GM23338 (cell line): Measurements from ENCODE around the gene SSMEM1. TPM values are rescaled to one million over a fixed set of nuclear protein-coding genes. Genes with fewer than 3 reads are reported as not detected.
A peak's percentile ranks its signal among the peaks of the same experiment; 100 is the strongest.

Experiments used
- ATAC-seq: fragments of 200-7000 bp; cut with Tn5 transposase; 3 replicates; pipeline ENCODE4 v1.9.1; 2020
- DNase-seq: peaks from one replicate; pipeline ENCODE4 v3.0.0-alpha.2; 2015; ENCODE audit warnings: low spot score
- H2AFZ ChIP-seq: fragments of 200-600 bp; sonication (generic); 2 replicates; pipeline ENCODE4 v1.8.0; 2016; ENCODE audit warnings: antibody characterized with exemption, mild to moderate bottlenecking, moderate library complexity
- H3F3A ChIP-seq: fragments of 200-600 bp; sonication (generic); replicated peaks from 2 replicates; pipeline ENCODE4 v1.8.0; 2017; ENCODE audit warnings: antibody characterized with exemption, mixed run types, low read depth
- H3K27ac ChIP-seq: fragments of 200-600 bp; sonication (generic); 2 replicates; pipeline ENCODE4 v1.6.1; 2016; ENCODE audit warnings: low read depth
- H3K27me3 ChIP-seq: fragments of 200-600 bp; sonication (generic); 2 replicates; pipeline ENCODE4 v1.8.0; 2016; ENCODE audit warnings: mild to moderate bottlenecking, mixed run types, moderate library complexity; ENCODE audit not compliant: insufficient read depth
- H3K36me3 ChIP-seq: fragments of 200-600 bp; sonication (generic); 2 replicates; pipeline ENCODE4 v1.8.0; 2016; ENCODE audit warnings: mild to moderate bottlenecking; ENCODE audit not compliant: insufficient read depth
- H3K4me1 ChIP-seq: fragments of 200-600 bp; sonication (generic); 2 replicates; pipeline ENCODE4 v1.8.0; 2016; ENCODE audit warnings: mild to moderate bottlenecking, moderate library complexity; ENCODE audit not compliant: insufficient read depth
- H3K4me2 ChIP-seq: fragments of 200-600 bp; sonication (generic); 2 replicates; pipeline ENCODE4 v1.7.1; 2017; ENCODE audit warnings: mixed run types
- H3K4me3 ChIP-seq: fragments of 200-600 bp; sonication (generic); 2 replicates; pipeline ENCODE4 v1.6.1; 2016; ENCODE audit warnings: mixed run types
- H3K79me2 ChIP-seq: fragments of 200-600 bp; sonication (generic); replicated peaks from 2 replicates; pipeline ENCODE4 v1.8.0; 2017; ENCODE audit warnings: mild to moderate bottlenecking; ENCODE audit not compliant: insufficient read depth
- H3K9me2 ChIP-seq: fragments of 200-600 bp; sonication (generic); 2 replicates; pipeline ENCODE4 v1.8.0; 2017; ENCODE audit not compliant: insufficient read depth
- H4K20me1 ChIP-seq: fragments of 200-600 bp; sonication (generic); replicated peaks from 2 replicates; pipeline ENCODE4 v1.8.0; 2017; ENCODE audit warnings: mild to moderate bottlenecking; ENCODE audit not compliant: insufficient read depth
- H3K27ac Mint-ChIP-seq: 2 replicates; pipeline ENCODE4 v1.8.0; 2020; ENCODE audit warnings: inconsistent platforms, mild to moderate bottlenecking, moderate library complexity, mixed read lengths
- H3K27me3 Mint-ChIP-seq: 3 replicates; pipeline ENCODE4 v1.8.0; 2022; ENCODE audit warnings: low read depth, mild to moderate bottlenecking, moderate library complexity, mixed read lengths, inconsistent platforms; ENCODE audit not compliant: insufficient read depth, poor library complexity
- H3K36me3 Mint-ChIP-seq: 3 replicates; pipeline ENCODE4 v1.8.0; 2021; ENCODE audit warnings: low read depth, mild to moderate bottlenecking, inconsistent platforms, moderate library complexity, mixed read lengths
- H3K4me1 Mint-ChIP-seq: 3 replicates; pipeline ENCODE4 v1.8.0; 2020; ENCODE audit warnings: mild to moderate bottlenecking, inconsistent platforms, mixed read lengths
- H3K4me3 Mint-ChIP-seq: 3 replicates; pipeline ENCODE4 v1.8.0; 2021; ENCODE audit warnings: moderate library complexity, mild to moderate bottlenecking, inconsistent platforms, mixed read lengths
- H3K9me3 Mint-ChIP-seq: 3 replicates; pipeline ENCODE4 v1.8.0; 2020; ENCODE audit warnings: moderate library complexity, mild to moderate bottlenecking, inconsistent platforms, mixed read lengths
- CTCF ChIP-seq, 2 experiments: fragments of 200-600 bp in 1 of 2; sonication (generic) in 1 of 2; conservative IDR thresholded peaks; 2 replicates each; pipeline versions ENCODE4 v1.5.1 to v1.6.1; 2016 to 2017; ENCODE audit warnings: antibody characterized with exemption in 2 of 2, low read depth in 2 of 2, mild to moderate bottlenecking in 2 of 2, moderate library complexity in 1 of 2
- ETS1 ChIP-seq: IDR thresholded peaks from 2 replicates; pipeline ENCODE4 v1.6.1; 2016; ENCODE audit warnings: antibody characterized with exemption
- POLR2AphosphoS5 ChIP-seq: IDR thresholded peaks from 2 replicates; pipeline ENCODE4 v1.6.1; 2016; ENCODE audit warnings: antibody characterized with exemption, low read depth
- REST ChIP-seq: IDR thresholded peaks from one replicate; pipeline ENCODE4 v1.6.1; 2018; ENCODE audit warnings: antibody characterized with exemption; ENCODE audit not compliant: unreplicated experiment
- ZNF114 ChIP-seq: fragments of 250-450 bp; sonication (Bioruptor Pico); IDR thresholded peaks from 2 replicates; pipeline ENCODE4 v1.5.0; 2020; ENCODE audit warnings: mild to moderate bottlenecking, moderate library complexity
- ZNF331 ChIP-seq: fragments of 250-450 bp; sonication (Bioruptor Pico); IDR thresholded peaks from 2 replicates; pipeline ENCODE4 v1.5.0; 2020; ENCODE audit warnings: low read depth, mild to moderate bottlenecking, moderate library complexity
- polyA plus RNA-seq: library from polyadenylated mRNA; unstranded; fragments of >200 nt; fragmentation: Nextera tagmentation; extraction: Ambion mirVana; gene quantifications from 2 replicates; pipeline ENCODE4 v1.2.1, GENCODE V29; 2016
- total RNA-seq: library from RNA; depleted of rRNA; stranded (reverse); fragments of >200 nt; shearing (Covaris generic); gene quantifications from 2 replicates; pipeline ENCODE4 v1.2.3, GENCODE V29; 2014
- TF ChIP-seq, protein P1 (sequence below): fragments of 250-450 bp; sonication (Bioruptor Pico); IDR thresholded peaks from 2 replicates; pipeline ENCODE4 v1.5.0; 2020; ENCODE audit warnings: mild to moderate bottlenecking, moderate library complexity

SSMEM1 gene
- total and polyA plus RNA-seq, 2 experiments from 2014 or later, result not detected

GRCh38 chr7:130205084-130205947 is 2.3 kb upstream of the SSMEM1 start, which contains the start of gene TMEM209:
Gene TMEM209 (minus strand): TSS chr7:130205406. CDS start chr7:130205375, 31 bp downstream.
- peak; percentile 99 for DNase-seq
- Mint-ChIP-seq H3K4me1 (no peaks in the 10 kb centered on the region; the same call in 2 of the 3 replicates), H3K27ac (peak within 1 kb of the TSS; percentile 100), H3K4me3 (peak within 1 kb of the TSS; percentile 97), H3K36me3 (peaks cover 31% of the 10 kb centered on the region), H3K27me3 (peaks cover 6% of the 10 kb centered on the region), H3K9me3 (no peaks in the 10 kb centered on the region)
- H3K27ac ChIP-seq, result peak within 1 kb of the TSS; percentile 93
- H4K20me1 ChIP-seq, result no peaks in the 10 kb centered on the region
- peak within 1 kb of the TSS; percentile 95 for H2AFZ ChIP-seq
- no peaks in the 10 kb centered on the region for H3K9me2 ChIP-seq
- no peaks in the 10 kb centered on the region for H3K79me2 ChIP-seq
- H3K36me3 ChIP-seq, result peaks cover 15% of the 10 kb centered on the region; the same call in 1 of the 2 replicates
- H3K27me3 ChIP-seq, result no peaks in the 10 kb centered on the region
- no peaks in the 10 kb centered on the region for H3K4me1 ChIP-seq
- ATAC-seq, result peak; percentile 94
- H3K4me3 ChIP-seq, result peak within 1 kb of the TSS; percentile 65
- TF ChIP-seq POLR2AphosphoS5, result peak; percentile 97
- no peak for TF ChIP-seq ZNF114
- TF ChIP-seq ETS1, result peak; percentile 73
- TF ChIP-seq ZNF331 (CRISPR knock-in tag), result no peak
- H3K4me2 ChIP-seq, result peak within 1 kb of the TSS; percentile 79
- no peaks in the 10 kb centered on the region for H3F3A ChIP-seq

DNA sequence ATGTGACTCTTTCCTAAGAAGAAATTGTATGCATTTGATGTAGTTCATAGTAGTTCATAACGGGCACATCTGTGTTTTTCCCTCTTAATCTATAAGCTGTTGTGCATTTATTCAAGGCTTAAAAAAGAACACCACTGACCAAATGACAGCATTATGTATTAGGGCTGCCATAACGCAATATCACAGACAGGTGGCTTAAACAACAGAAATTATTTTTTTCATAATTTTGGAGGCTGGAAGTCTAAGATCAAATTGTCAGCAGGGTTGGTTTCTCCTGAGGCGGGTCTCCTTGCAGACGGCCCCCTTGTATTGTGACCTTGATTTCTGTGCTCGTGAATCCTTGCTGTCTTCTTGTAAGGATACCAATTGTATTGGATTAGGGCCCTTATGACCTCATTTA is 627 bp upstream of the SSMEM1 start:
- no peak overlapping the region for H2AFZ ChIP-seq
- no peaks in the 10 kb centered on the region for H3K9me2 ChIP-seq
- no peak overlapping the region for H3K27ac Mint-ChIP-seq
- peaks cover 3% of the 10 kb centered on the region for H3K27me3 Mint-ChIP-seq
- H3K36me3 Mint-ChIP-seq, result peaks cover 16% of the 10 kb centered on the region
- H3F3A ChIP-seq, result no peaks in the 10 kb centered on the region
- H3K79me2 ChIP-seq, result no peaks in the 10 kb centered on the region
- H3K27ac ChIP-seq, result no peak overlapping the region
- no peaks in the 10 kb centered on the region; the same call in 2 of the 3 replicates for H3K4me1 Mint-ChIP-seq
- TF ChIP-seq, protein P1, sequence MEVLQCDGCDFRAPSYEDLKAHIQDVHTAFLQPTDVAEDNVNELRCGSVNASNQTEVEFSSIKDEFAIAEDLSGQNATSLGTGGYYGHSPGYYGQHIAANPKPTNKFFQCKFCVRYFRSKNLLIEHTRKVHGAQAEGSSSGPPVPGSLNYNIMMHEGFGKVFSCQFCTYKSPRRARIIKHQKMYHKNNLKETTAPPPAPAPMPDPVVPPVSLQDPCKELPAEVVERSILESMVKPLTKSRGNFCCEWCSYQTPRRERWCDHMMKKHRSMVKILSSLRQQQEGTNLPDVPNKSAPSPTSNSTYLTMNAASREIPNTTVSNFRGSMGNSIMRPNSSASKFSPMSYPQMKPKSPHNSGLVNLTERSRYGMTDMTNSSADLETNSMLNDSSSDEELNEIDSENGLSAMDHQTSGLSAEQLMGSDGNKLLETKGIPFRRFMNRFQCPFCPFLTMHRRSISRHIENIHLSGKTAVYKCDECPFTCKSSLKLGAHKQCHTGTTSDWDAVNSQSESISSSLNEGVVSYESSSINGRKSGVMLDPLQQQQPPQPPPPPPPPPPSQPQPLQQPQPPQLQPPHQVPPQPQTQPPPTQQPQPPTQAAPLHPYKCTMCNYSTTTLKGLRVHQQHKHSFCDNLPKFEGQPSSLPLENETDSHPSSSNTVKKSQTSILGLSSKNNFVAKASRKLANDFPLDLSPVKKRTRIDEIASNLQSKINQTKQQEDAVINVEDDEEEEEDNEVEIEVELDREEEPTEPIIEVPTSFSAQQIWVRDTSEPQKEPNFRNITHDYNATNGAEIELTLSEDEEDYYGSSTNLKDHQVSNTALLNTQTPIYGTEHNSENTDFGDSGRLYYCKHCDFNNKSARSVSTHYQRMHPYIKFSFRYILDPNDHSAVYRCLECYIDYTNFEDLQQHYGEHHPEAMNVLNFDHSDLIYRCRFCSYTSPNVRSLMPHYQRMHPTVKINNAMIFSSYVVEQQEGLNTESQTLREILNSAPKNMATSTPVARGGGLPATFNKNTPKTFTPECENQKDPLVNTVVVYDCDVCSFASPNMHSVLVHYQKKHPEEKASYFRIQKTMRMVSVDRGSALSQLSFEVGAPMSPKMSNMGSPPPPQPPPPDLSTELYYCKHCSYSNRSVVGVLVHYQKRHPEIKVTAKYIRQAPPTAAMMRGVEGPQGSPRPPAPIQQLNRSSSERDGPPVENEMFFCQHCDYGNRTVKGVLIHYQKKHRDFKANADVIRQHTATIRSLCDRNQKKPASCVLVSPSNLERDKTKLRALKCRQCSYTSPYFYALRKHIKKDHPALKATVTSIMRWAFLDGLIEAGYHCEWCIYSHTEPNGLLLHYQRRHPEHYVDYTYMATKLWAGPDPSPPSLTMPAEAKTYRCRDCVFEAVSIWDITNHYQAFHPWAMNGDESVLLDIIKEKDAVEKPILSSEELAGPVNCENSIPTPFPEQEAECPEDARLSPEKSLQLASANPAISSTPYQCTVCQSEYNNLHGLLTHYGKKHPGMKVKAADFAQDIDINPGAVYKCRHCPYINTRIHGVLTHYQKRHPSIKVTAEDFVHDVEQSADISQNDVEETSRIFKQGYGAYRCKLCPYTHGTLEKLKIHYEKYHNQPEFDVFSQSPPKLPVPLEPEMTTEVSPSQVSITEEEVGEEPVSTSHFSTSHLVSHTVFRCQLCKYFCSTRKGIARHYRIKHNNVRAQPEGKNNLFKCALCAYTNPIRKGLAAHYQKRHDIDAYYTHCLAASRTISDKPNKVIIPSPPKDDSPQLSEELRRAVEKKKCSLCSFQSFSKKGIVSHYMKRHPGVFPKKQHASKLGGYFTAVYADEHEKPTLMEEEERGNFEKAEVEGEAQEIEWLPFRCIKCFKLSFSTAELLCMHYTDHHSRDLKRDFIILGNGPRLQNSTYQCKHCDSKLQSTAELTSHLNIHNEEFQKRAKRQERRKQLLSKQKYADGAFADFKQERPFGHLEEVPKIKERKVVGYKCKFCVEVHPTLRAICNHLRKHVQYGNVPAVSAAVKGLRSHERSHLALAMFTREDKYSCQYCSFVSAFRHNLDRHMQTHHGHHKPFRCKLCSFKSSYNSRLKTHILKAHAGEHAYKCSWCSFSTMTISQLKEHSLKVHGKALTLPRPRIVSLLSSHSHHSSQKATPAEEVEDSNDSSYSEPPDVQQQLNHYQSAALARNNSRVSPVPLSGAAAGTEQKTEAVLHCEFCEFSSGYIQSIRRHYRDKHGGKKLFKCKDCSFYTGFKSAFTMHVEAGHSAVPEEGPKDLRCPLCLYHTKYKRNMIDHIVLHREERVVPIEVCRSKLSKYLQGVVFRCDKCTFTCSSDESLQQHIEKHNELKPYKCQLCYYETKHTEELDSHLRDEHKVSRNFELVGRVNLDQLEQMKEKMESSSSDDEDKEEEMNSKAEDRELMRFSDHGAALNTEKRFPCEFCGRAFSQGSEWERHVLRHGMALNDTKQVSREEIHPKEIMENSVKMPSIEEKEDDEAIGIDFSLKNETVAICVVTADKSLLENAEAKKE (CRISPR knock-in tag), result no peak
- TF ChIP-seq REST (no peak), CTCF (conservative IDR thresholded peaks at IDR 0.05; ENCODE audit: low read depth in 2 of 2) (0 out of 4 replicates have a peak, but pooled peaks of 1 of the 2 experiments have one; percentile 12)
- no peak overlapping the region for H3K4me3 ChIP-seq
- peaks cover 10% of the 10 kb centered on the region; the same call in 1 of the 2 replicates for H3K36me3 ChIP-seq
- no peak for DNase-seq
- no peak overlapping the region for H3K4me2 ChIP-seq
- H4K20me1 ChIP-seq, result no peaks in the 10 kb centered on the region
- no peaks in the 10 kb centered on the region for H3K4me1 ChIP-seq
- H3K9me3 Mint-ChIP-seq, result no peaks in the 10 kb centered on the region
- H3K27me3 ChIP-seq, result no peaks in the 10 kb centered on the region
- ATAC-seq, result no peak
- no peak overlapping the region for H3K4me3 Mint-ChIP-seq
